Epithelial cell of esophagus (primary cell): ENCODE results near the gene FCN2.

Experiments used
- DNase-seq: peaks from one replicate; pipeline ENCODE4 v3.0.0; 2010; ENCODE audit warnings: low read depth
- H3K4me3 ChIP-seq: 2 replicates; pipeline ENCODE4 v1.5.1; 2011; ENCODE audit warnings: mild to moderate bottlenecking, low read length, control low read depth
- TF ChIP-seq, protein P1 (sequence below): IDR thresholded peaks from 2 replicates; pipeline ENCODE4 v1.5.1; 2011; ENCODE audit warnings: low read depth, mild to moderate bottlenecking, low read length, control low read depth, inconsistent platforms; ENCODE audit not compliant: insufficient read depth; ENCODE audit errors: missing control alignments

FCN2 gene

DNA sequence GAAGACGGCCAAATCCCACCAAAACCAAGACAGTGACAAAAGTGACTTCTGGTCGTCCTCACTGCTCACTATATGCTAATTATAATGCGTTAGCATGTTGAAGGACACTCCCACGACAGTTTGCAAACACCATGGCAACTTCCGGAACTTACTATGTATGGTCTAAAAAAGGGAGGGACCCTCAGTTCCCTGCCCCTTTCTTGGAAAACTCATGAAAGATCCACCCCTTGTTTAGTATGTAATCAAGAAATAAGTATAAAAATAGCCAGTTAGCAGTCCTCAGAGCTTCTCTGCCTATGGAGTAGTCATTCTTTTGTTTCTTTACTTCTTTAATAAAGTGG is 9.5 kb downstream of the FCN2 start:
- TF ChIP-seq, protein P1, sequence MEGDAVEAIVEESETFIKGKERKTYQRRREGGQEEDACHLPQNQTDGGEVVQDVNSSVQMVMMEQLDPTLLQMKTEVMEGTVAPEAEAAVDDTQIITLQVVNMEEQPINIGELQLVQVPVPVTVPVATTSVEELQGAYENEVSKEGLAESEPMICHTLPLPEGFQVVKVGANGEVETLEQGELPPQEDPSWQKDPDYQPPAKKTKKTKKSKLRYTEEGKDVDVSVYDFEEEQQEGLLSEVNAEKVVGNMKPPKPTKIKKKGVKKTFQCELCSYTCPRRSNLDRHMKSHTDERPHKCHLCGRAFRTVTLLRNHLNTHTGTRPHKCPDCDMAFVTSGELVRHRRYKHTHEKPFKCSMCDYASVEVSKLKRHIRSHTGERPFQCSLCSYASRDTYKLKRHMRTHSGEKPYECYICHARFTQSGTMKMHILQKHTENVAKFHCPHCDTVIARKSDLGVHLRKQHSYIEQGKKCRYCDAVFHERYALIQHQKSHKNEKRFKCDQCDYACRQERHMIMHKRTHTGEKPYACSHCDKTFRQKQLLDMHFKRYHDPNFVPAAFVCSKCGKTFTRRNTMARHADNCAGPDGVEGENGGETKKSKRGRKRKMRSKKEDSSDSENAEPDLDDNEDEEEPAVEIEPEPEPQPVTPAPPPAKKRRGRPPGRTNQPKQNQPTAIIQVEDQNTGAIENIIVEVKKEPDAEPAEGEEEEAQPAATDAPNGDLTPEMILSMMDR = no peak
- no peak for DNase-seq
- H3K4me3 ChIP-seq = no peak overlapping the region

DNA sequence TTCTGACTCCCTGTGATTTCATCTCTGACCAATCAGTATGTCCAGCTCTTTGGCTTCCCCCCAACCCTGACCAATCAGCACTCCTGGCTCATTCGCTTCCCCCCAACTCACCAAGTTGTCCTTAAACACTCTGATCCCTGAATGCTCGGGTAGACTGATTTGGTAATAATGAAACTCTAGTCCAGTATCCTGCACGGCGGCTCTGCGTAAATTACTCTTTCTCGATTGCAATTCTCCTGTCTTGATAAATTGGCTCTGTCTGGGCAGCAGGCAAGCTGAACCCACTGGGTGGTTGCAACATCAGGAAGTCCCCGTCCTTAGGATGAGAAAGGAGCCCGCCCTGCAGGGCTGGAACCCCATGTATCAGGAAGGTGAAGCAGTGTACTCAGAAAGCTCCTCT is 10.4 kb downstream of the FCN2 start:
- no peak for DNase-seq
- TF ChIP-seq, protein P1 = no peak
- H3K4me3 ChIP-seq = no peak overlapping the region

DNA sequence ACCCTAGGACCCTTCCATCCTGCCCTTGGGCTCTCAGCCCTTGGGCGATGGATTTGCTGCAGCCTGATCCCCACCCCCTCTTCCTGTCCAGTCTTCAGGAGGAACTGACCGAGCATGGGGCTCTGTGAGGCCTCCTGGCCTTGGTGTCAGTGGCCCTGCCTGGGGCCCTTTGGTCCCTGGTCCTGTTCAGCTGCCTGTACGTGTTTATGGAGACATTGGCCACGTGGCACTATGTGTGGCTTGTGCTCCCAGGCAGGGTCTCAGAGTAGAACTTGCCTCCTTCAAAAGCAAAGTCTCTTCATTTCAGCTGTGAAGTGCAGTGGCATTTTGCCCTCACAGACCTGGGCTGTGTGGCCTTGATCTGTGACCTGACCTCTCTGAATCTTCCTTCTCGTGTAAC is 11.1 kb downstream of the FCN2 start:
- TF ChIP-seq, protein P1 = no peak
- DNase-seq = no peak
- H3K4me3 ChIP-seq = no peak overlapping the region

DNA sequence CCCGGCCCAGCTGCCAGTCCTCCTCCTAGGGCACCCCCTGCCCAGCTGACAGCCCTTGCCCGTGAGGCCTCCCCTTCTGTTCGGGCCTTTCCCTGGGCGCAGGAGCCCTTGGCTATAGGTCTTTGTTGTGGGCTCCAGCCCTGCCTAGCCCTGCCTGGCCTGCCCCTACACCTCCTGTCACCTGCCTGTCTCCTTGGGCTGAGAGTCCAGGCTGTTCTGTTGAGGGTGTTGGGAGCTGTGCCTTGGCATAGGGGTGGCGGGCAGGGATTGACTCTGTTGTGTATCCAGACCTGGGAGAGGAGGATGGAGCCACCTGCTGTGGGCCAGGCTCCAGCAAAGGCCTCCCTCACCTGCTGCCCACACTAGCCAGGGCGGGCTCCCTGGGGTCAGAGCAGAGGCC is 11.6 kb downstream of the FCN2 start:
- TF ChIP-seq, protein P1 = no peak
- no peak overlapping the region for H3K4me3 ChIP-seq
- no peak for DNase-seq

DNA sequence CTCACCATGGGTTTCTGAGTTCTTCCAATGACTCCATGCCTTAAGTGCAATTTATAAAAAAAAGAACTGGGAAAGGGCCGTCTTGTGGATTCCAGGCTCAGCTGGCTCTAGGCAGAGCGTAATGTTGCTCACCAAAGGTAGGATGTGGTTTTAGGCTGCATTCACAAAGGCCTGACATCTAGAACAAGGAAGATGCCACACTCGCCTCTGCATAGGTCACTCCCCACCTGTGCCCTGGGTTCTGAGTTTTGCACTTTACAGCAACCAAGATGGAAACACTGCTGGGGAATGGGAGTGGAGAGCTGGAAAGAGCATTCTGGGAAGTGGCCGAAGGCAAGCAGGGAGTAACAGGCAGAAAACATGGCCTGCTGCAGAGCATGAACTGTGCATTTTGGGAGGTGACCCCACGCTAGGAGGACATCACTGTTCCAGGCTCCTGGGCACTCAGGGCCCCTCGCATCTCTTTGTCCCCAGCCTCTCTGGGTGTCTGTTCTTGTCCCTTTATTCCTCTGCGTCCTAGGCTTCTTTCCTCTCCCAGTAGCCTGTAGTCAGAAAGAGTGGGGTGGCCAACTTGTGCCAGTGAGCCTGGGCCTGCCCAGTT is 12.3 kb downstream of the FCN2 start:
- no peak for DNase-seq
- TF ChIP-seq, protein P1 = no peak
- H3K4me3 ChIP-seq = no peak overlapping the region

DNA sequence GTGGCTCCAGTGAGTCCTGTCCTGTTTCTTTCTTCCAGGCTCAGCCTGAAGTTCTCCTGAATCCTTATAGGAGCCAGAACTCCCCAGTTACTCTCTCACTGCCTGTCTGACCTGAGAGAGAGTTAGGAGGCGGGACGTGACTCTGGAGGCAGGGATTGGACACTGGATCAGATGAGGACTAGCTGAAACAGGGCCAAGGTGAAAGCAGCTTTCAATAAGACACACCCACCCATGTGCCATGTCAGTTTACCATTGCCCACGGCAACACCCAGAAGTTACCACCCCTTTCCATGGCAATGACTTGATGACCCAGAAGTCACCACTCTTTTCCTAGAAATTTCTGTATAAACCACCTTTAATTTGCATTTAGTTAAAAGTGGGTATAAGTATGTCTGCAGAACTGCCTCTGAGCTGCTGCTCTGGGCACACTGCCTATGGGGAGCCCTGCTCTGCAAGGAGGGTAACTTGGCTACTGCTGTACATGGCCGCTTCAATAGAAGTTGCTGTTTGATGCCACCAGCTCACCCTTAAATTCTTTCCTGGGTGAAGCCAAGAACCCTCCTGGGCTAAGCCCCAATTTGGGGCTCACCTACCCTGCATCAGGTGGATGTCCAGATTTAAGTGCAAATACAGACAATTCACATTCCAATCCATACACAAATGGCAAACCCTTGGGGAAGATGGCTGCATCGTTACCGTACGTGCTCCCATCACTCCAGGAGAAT is 13.7 kb downstream of the FCN2 start:
- TF ChIP-seq, protein P1 = no peak
- no peak overlapping the region for H3K4me3 ChIP-seq
- no peak for DNase-seq

DNA sequence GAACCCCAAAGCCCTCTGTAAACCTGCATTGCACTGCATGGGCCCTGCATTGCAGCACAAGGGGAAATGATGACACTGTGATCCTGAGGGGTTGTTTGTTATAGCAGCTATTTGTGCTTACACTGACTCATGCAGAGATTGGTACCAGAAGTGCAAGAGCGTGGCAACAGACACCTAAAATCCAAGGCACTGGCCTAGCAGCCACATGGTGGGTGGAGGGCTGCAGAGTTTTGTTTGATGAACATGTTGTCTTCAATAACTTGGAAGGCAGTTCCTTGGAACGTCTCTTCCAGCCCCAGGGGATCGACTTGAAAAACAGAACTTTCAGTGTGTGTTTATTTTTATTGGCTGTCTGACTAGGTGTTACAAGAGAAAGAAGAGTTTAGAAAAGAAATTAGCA is 14.5 kb downstream of the FCN2 start:
- no peak for DNase-seq
- no peak overlapping the region for H3K4me3 ChIP-seq
- TF ChIP-seq, protein P1 = no peak
